Panc1 (cell line): ENCODE results near the gene SLC9A9. TPM values are rescaled to one million over a fixed set of nuclear protein-coding genes. Genes with fewer than 3 reads are reported as not detected.

Source experiments
- ATAC-seq: fragments of 200-7000 bp; cut with Tn5 transposase; 2 replicates; pipeline ENCODE4 v1.9.1; 2020; ENCODE audit warnings: mild to moderate bottlenecking, moderate library complexity
- BruUV-seq: library from RNA; stranded (reverse); fragments of 400-500 nt; replicated peaks from 2 replicates; lab custom pipeline; 2021; lab: Mats Ljungman, UMichigan
- CTCF ChIA-PET: fragments of 300-600 bp; sonication (Branson Sonifier 250); formaldehyde crosslinking; loops from one replicate; lab custom pipeline; 2022; ENCODE audit warnings: antibody characterized with exemption; lab: Charles Lee
- POLR2A ChIA-PET: fragments of 300-600 bp; sonication (Branson Sonifier 250); formaldehyde crosslinking; loops from one replicate; lab custom pipeline; 2022; ENCODE audit warnings: antibody characterized with exemption; lab: Charles Lee
- DNase-seq: peaks from one replicate; pipeline ENCODE4 v3.0.0-alpha.2; 2010; ENCODE audit warnings: low read depth, low spot score
- H3K27ac ChIP-seq: 2 replicates; pipeline ENCODE4 v1.5.1; 2011; ENCODE audit warnings: mild to moderate bottlenecking, low read length, inconsistent platforms
- H3K27me3 ChIP-seq: fragments of 200-500 bp; sonication (Bioruptor generic); 2 replicates; pipeline ENCODE4 v1.6.0; 2014; ENCODE audit warnings: low read length, inconsistent platforms; ENCODE audit not compliant: control insufficient read depth, insufficient read depth
- H3K36me3 ChIP-seq: fragments of 200-500 bp; sonication (Bioruptor generic); 2 replicates; pipeline ENCODE4 v1.5.1; 2014; ENCODE audit warnings: inconsistent platforms, mild to moderate bottlenecking, low read length, moderate library complexity; ENCODE audit not compliant: control insufficient read depth, insufficient read depth
- H3K4me1 ChIP-seq: 2 replicates; pipeline ENCODE4 v1.5.1; 2011; ENCODE audit warnings: inconsistent platforms, mild to moderate bottlenecking, low read length, moderate library complexity; ENCODE audit not compliant: control insufficient read depth, insufficient read depth
- H3K4me3 ChIP-seq, 2 experiments: 2 replicates each; pipeline ENCODE4 v1.5.1; 2011 to 2012; ENCODE audit warnings: low read depth in 2 of 2, low read length in 2 of 2, mild to moderate bottlenecking in 2 of 2, inconsistent platforms in 1 of 2, moderate library complexity in 1 of 2
- H3K9me3 ChIP-seq: fragments of 200-500 bp; sonication (Bioruptor generic); 2 replicates; pipeline ENCODE4 v1.5.1; 2014; ENCODE audit warnings: low read depth, mild to moderate bottlenecking, inconsistent platforms, low read length, moderate library complexity; ENCODE audit not compliant: control insufficient read depth, insufficient read depth
- POLR2AphosphoS5 ChIP-seq: IDR thresholded peaks from 2 replicates; pipeline ENCODE4 v1.6.1; 2012; ENCODE audit warnings: mild to moderate bottlenecking, low read depth, low read length, moderate library complexity
- SIN3A ChIP-seq: IDR thresholded peaks from 2 replicates; pipeline ENCODE4 v1.6.1; 2012; ENCODE audit warnings: low read depth, mild to moderate bottlenecking, low read length, moderate library complexity, borderline replicate concordance; ENCODE audit not compliant: insufficient read depth
- TCF7L2 ChIP-seq: IDR thresholded peaks from 2 replicates; pipeline ENCODE4 v1.6.1; 2011; ENCODE audit warnings: mild to moderate bottlenecking, low read depth, low read length, inconsistent platforms
- in situ Hi-C: cut with HindIII; loops from 2 replicates; pipeline ENCODE4 v1.10.0; 2016; ENCODE audit warnings: low sequenced_read_pairs, low pct_unique_long_range_greater_than_20kb
- intact Hi-C: fragments of 100-400 bp; cut with micrococcal nuclease; formaldehyde crosslinking; loops from one replicate; pipeline ENCODE4 v1.10.0; 2022; ENCODE audit not compliant: unreplicated experiment
- total RNA-seq: library from RNA; stranded (reverse); gene quantifications from one replicate; pipeline ENCODE4 v1.2.1, GENCODE V29; 2021; ENCODE audit not compliant: unreplicated experiment
- TF ChIP-seq, protein P1 (sequence below): fragments of 450-650 bp; IDR thresholded peaks from 2 replicates; pipeline ENCODE4 v1.5.1; 2017; ENCODE audit warnings: mild to moderate bottlenecking
- TF ChIP-seq, protein P2 (sequence below), 2 experiments: IDR thresholded peaks; 2 replicates each; pipeline ENCODE4 v1.6.1; 2011 to 2012; ENCODE audit warnings: low read depth in 2 of 2, control low read depth in 1 of 2, low read length in 1 of 2, mild to moderate bottlenecking in 1 of 2, moderate library complexity in 1 of 2; ENCODE audit not compliant: insufficient read depth in 1 of 2

The SLC9A9 gene
- total RNA-seq, 1 experiment from 2014 or later: not detected

DNA sequence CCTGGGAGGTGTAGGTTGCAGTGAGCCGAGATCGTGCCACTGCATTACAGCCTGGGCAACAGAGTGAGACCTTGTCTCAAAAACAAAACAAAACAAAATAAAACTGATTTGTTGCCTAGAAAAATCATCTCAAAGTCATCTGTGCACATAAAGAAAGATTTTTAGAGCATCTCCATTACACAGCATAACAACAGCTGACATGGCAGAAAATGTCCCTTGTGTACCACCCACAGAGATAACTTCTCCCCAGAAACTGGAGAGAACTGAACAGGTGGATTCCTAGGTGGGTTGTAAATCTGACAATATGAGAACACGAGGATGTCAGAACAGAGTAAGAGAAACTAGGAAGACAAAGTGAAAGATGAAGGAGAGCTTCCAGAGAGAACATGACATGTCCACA is 207.5 kb downstream of the SLC9A9 start:
- Histone ChIP-seq H3K4me1 (no peaks in the 10 kb centered on the region), H3K36me3 (no peaks in the 10 kb centered on the region), H3K27me3 (no peaks in the 10 kb centered on the region), H3K4me3 (no peak overlapping the region), H3K27ac (no peak overlapping the region), H3K9me3 (no peaks in the 10 kb centered on the region)
- in situ Hi-C loops: no loop called here
- no peak for TF ChIP-seq SIN3A
- TF ChIP-seq POLR2AphosphoS5: no peak
- TF ChIP-seq TCF7L2: no peak
- TF ChIP-seq, protein P1, sequence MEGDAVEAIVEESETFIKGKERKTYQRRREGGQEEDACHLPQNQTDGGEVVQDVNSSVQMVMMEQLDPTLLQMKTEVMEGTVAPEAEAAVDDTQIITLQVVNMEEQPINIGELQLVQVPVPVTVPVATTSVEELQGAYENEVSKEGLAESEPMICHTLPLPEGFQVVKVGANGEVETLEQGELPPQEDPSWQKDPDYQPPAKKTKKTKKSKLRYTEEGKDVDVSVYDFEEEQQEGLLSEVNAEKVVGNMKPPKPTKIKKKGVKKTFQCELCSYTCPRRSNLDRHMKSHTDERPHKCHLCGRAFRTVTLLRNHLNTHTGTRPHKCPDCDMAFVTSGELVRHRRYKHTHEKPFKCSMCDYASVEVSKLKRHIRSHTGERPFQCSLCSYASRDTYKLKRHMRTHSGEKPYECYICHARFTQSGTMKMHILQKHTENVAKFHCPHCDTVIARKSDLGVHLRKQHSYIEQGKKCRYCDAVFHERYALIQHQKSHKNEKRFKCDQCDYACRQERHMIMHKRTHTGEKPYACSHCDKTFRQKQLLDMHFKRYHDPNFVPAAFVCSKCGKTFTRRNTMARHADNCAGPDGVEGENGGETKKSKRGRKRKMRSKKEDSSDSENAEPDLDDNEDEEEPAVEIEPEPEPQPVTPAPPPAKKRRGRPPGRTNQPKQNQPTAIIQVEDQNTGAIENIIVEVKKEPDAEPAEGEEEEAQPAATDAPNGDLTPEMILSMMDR: no peak
- TF ChIP-seq, protein P2, sequence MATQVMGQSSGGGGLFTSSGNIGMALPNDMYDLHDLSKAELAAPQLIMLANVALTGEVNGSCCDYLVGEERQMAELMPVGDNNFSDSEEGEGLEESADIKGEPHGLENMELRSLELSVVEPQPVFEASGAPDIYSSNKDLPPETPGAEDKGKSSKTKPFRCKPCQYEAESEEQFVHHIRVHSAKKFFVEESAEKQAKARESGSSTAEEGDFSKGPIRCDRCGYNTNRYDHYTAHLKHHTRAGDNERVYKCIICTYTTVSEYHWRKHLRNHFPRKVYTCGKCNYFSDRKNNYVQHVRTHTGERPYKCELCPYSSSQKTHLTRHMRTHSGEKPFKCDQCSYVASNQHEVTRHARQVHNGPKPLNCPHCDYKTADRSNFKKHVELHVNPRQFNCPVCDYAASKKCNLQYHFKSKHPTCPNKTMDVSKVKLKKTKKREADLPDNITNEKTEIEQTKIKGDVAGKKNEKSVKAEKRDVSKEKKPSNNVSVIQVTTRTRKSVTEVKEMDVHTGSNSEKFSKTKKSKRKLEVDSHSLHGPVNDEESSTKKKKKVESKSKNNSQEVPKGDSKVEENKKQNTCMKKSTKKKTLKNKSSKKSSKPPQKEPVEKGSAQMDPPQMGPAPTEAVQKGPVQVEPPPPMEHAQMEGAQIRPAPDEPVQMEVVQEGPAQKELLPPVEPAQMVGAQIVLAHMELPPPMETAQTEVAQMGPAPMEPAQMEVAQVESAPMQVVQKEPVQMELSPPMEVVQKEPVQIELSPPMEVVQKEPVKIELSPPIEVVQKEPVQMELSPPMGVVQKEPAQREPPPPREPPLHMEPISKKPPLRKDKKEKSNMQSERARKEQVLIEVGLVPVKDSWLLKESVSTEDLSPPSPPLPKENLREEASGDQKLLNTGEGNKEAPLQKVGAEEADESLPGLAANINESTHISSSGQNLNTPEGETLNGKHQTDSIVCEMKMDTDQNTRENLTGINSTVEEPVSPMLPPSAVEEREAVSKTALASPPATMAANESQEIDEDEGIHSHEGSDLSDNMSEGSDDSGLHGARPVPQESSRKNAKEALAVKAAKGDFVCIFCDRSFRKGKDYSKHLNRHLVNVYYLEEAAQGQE (IDR thresholded peaks at IDR 0.05; ENCODE audit: insufficient read depth in 1 of 2, low read depth in 2 of 2, low read length in 1 of 2): no peak
- no TSS peak for BruUV-seq
- ATAC-seq: no peak
- DNase-seq: no peak
- CTCF ChIA-PET: no interaction called here
- POLR2A ChIA-PET: no interaction called here
- intact Hi-C loops: no loop called here

DNA sequence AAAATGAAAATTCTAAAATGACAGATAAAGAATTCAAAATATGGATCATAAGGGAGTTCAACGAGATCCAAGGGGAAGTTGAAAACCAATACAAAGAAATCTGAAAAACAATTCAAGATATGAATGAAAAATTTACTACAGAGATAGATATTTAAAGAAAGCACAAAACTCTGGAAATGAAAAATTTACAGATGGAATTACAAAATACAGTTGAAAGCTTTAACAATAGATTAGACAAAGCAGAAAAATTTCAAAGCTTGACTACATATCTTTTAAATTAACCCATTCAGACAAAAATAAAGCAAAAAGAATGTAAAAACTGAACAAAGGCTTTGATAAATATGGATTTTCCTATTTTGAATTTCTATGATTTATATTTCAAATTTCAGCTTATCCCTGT is 211.1 kb downstream of the SLC9A9 start:
- DNase-seq (no peak), ATAC-seq (no peak)
- Histone ChIP-seq H3K27me3 (no peaks in the 10 kb centered on the region), H3K9me3 (no peaks in the 10 kb centered on the region), H3K4me1 (no peaks in the 10 kb centered on the region), H3K4me3 (no peak overlapping the region), H3K27ac (no peak overlapping the region), H3K36me3 (no peaks in the 10 kb centered on the region)
- in situ Hi-C loops (no loop called here), intact Hi-C loops (no loop called here)
- CTCF ChIA-PET: interaction anchor here (0.6 kb wide), 1 partner anchor 37 kb away, joined by 3 read pairs; no protein-coding TSS in a partner anchor
- TF ChIP-seq SIN3A (no peak), TCF7L2 (no peak), POLR2AphosphoS5 (no peak)
- TF ChIP-seq, protein P2 (IDR thresholded peaks at IDR 0.05; ENCODE audit: insufficient read depth in 1 of 2, low read depth in 2 of 2, low read length in 1 of 2): no peak
- TF ChIP-seq, protein P1: no peak
- POLR2A ChIA-PET: no interaction called here
- BruUV-seq: no TSS peak
